ENCODE measurements around the gene SEMA5A. TPM values are rescaled to one million over a fixed set of nuclear protein-coding genes. Genes with fewer than 3 reads are reported as not detected.

SEMA5A gene
- total RNA-seq, 1 experiment from 2014 or later = 0.15 TPM

GRCh38 chr5:9339206-9339818, 206.6 kb downstream of the SEMA5A start:
- intact Hi-C loops (cut with micrococcal nuclease; ENCODE audit: unreplicated experiment) = no loop called here
- BruUV-seq (replicated peaks) = no TSS peak
- H3K9me3 ChIP-seq (ENCODE audit: control insufficient read depth, insufficient read depth, low read depth, low read length) = no peaks in the 10 kb centered on the region
- no peak overlapping the region for H3K4me3 ChIP-seq (ENCODE audit: low read depth in 2 of 2, low read length in 2 of 2)
- ATAC-seq (no peak), DNase-seq (ENCODE audit: low read depth, low spot score) (no peak)
- no peak overlapping the region for H3K27ac ChIP-seq (ENCODE audit: low read length)
- in situ Hi-C loops (cut with HindIII; ENCODE audit: low pct_unique_long_range_greater_than_20kb, low sequenced_read_pairs) = no loop called here
- no peaks in the 10 kb centered on the region for H3K27me3 ChIP-seq (ENCODE audit: control insufficient read depth, insufficient read depth, low read length)
- ChIA-PET CTCF (no interaction called here), POLR2A (no interaction called here)
- no peak for TF ChIP-seq REST (IDR thresholded peaks at IDR 0.05; ENCODE audit: insufficient read depth in 1 of 2, low read depth in 2 of 2, low read length in 1 of 2)
- TF ChIP-seq SIN3A (IDR thresholded peaks at IDR 0.05; ENCODE audit: borderline replicate concordance, insufficient read depth, low read depth, low read length) = no peak
- peak; percentile 41 for TF ChIP-seq CTCF (IDR thresholded peaks at IDR 0.05)
- no peaks in the 10 kb centered on the region for H3K36me3 ChIP-seq (ENCODE audit: control insufficient read depth, insufficient read depth, low read length)
- H3K4me1 ChIP-seq (ENCODE audit: control insufficient read depth, insufficient read depth, low read length) = no peaks in the 10 kb centered on the region

- Histone ChIP-seq H3K27ac (ENCODE audit: low read length) (no peak overlapping the region), H3K36me3 (ENCODE audit: control insufficient read depth, insufficient read depth, low read length) (no peaks in the 10 kb centered on the region), H3K4me1 (ENCODE audit: control insufficient read depth, insufficient read depth, low read length) (no peaks in the 10 kb centered on the region), H3K4me3 (ENCODE audit: low read depth in 2 of 2, low read length in 2 of 2) (no peak overlapping the region), H3K9me3 (ENCODE audit: control insufficient read depth, insufficient read depth, low read depth, low read length) (no peaks in the 10 kb centered on the region), H3K27me3 (ENCODE audit: control insufficient read depth, insufficient read depth, low read length) (no peaks in the 10 kb centered on the region)
- CTCF ChIA-PET = no interaction called here
- POLR2A ChIA-PET = no interaction called here
- intact Hi-C loops (cut with micrococcal nuclease; ENCODE audit: unreplicated experiment) (no loop called here), in situ Hi-C loops (cut with HindIII; ENCODE audit: low pct_unique_long_range_greater_than_20kb, low sequenced_read_pairs) (no loop called here)
- no peak for DNase-seq (ENCODE audit: low read depth, low spot score)
- no TSS peak for BruUV-seq (replicated peaks)
- no peak for ATAC-seq
- TF ChIP-seq SIN3A (IDR thresholded peaks at IDR 0.05; ENCODE audit: borderline replicate concordance, insufficient read depth, low read depth, low read length) (no peak), REST (IDR thresholded peaks at IDR 0.05; ENCODE audit: insufficient read depth in 1 of 2, low read depth in 2 of 2, low read length in 1 of 2) (no peak), CTCF (IDR thresholded peaks at IDR 0.05) (no peak), POLR2AphosphoS5 (IDR thresholded peaks at IDR 0.05; ENCODE audit: low read depth, low read length) (no peak), TCF7L2 (IDR thresholded peaks at IDR 0.05; ENCODE audit: low read depth, low read length) (no peak)
These were observed 207.1 kb downstream of the SEMA5A start for GRCh38 chr5:9338796-9339195.
